Natural killer cell treated with Interleukin-12 subunit alpha and Interleukin-12 subunit beta and Interleukin-15 and Interleukin-18, amount 100 ng/mL, for 72 hours (primary cell): ENCODE measurements around the gene SRPRA. TPM values are rescaled to one million over a fixed set of nuclear protein-coding genes. Genes with fewer than 3 reads are reported as not detected.
"Not testable (repeated sequence)": the region's sequence is repeated elsewhere in the genome, so short reads cannot be mapped to it uniquely, and the experiment has no call there.

Source experiments
- ATAC-seq, 2 donors: fragments of 150-1000 bp; cut with Tn5 transposase in 1 of 2; sonication (Bioruptor Pico), chemical (Tn5 transposase) in 1 of 2; 2 replicates each; pipeline ENCODE4 v1.10.0; 2021
- DNase-seq: peaks from one replicate; pipeline ENCODE4 v3.0.0; 2022; ENCODE audit warnings: low spot score
- H3K27ac Mint-ChIP-seq, 2 donors: 1 replicate in 1 of 2; 2 replicates in 1 of 2; pipeline ENCODE4 v1.8.0; 2022; ENCODE audit warnings: mixed read lengths in 2 of 2, mild to moderate bottlenecking in 1 of 2, moderate library complexity in 1 of 2
- H3K27me3 Mint-ChIP-seq, 2 donors: 1 replicate in 1 of 2; 2 replicates in 1 of 2; pipeline ENCODE4 v1.8.0; 2022; ENCODE audit warnings: mixed read lengths in 2 of 2
- H3K36me3 Mint-ChIP-seq: one replicate; pipeline ENCODE4 v1.8.0; 2022; ENCODE audit warnings: mixed read lengths
- H3K4me1 Mint-ChIP-seq, 2 donors: 1 replicate in 1 of 2; 2 replicates in 1 of 2; pipeline ENCODE4 v1.8.0; 2022; ENCODE audit warnings: low read depth in 2 of 2, mixed read lengths in 2 of 2, mild to moderate bottlenecking in 1 of 2
- H3K4me3 Mint-ChIP-seq: one replicate; pipeline ENCODE4 v1.8.0; 2022; ENCODE audit warnings: mixed read lengths
- H3K9me3 Mint-ChIP-seq: 2 replicates; pipeline ENCODE4 v1.8.0; 2022; ENCODE audit warnings: mixed read lengths
- total RNA-seq, 2 donors: library from RNA; stranded (reverse); gene quantifications; one replicate each; pipeline ENCODE4 v1.2.3, GENCODE V29; 2022

The SRPRA gene, protein sequence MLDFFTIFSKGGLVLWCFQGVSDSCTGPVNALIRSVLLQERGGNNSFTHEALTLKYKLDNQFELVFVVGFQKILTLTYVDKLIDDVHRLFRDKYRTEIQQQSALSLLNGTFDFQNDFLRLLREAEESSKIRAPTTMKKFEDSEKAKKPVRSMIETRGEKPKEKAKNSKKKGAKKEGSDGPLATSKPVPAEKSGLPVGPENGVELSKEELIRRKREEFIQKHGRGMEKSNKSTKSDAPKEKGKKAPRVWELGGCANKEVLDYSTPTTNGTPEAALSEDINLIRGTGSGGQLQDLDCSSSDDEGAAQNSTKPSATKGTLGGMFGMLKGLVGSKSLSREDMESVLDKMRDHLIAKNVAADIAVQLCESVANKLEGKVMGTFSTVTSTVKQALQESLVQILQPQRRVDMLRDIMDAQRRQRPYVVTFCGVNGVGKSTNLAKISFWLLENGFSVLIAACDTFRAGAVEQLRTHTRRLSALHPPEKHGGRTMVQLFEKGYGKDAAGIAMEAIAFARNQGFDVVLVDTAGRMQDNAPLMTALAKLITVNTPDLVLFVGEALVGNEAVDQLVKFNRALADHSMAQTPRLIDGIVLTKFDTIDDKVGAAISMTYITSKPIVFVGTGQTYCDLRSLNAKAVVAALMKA
- total RNA-seq: 100 to 1,000 TPM; 197 to 213 TPM

DNA sequence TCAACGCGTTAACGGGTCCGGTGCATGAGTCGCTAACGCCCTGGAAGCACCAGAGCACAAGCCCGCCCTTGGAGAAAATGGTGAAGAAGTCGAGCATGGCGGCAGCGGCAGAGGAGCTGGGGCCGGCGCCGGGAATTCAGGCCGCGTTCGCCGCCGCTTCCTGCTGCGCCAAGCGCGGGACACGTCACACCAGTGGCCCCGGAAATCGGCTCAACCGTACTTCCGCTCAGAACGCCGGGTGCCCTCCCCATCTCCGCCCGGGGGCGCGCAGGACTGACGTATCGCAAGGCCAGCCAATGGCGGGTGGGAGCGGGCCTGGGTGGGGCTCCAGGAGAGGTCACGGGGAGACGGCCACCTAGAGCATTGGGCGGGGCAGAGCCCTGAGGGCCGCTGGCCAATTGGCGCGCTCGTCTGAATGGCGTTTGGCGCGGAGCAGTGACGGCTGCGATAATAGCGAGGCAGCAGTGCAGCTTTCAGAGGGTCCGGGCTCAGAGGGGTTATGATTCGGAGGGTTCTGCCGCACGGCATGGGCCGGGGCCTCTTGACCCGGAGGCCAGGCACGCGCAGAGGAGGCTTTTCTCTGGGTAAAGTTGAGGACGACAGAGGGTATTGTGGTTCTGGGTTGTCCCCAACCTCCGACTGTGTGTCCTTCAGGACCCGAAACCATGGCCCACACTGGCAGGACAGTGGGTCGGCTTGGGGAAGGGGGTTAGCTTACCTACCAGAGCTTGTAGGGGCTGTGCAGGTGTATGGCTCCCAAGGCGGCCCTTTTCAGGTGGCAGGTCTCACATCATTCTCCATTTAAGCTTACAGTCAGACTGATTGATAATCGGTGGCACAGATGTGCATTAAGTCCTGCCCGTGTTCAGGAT lies at the start of gene SRPRA, which contains the start of gene FOXRED1:
SRPRA (minus strand) TSS at position 188 of the 872 bp plus-strand sequence; CDS start at position 97, 91 bp downstream.
FOXRED1 (plus strand) TSS at position 447 of the 872 bp plus-strand sequence; CDS start at position 500, 53 bp downstream.
- peaks cover 46 to 55% of the 10 kb centered on the region in 2 donors for H3K4me1 Mint-ChIP-seq
- ATAC-seq (peak; percentile 100), DNase-seq (peak; percentile 100)
- H3K27me3 Mint-ChIP-seq: no peaks in the 10 kb centered on the region
- H3K36me3 Mint-ChIP-seq: peaks cover 43% of the 10 kb centered on the region
- peak within 1 kb of the TSS; percentile 98 for H3K4me3 Mint-ChIP-seq
- H3K27ac Mint-ChIP-seq: peak within 1 kb of the TSS; percentile 98
- no peaks in the 10 kb centered on the region for H3K9me3 Mint-ChIP-seq

DNA sequence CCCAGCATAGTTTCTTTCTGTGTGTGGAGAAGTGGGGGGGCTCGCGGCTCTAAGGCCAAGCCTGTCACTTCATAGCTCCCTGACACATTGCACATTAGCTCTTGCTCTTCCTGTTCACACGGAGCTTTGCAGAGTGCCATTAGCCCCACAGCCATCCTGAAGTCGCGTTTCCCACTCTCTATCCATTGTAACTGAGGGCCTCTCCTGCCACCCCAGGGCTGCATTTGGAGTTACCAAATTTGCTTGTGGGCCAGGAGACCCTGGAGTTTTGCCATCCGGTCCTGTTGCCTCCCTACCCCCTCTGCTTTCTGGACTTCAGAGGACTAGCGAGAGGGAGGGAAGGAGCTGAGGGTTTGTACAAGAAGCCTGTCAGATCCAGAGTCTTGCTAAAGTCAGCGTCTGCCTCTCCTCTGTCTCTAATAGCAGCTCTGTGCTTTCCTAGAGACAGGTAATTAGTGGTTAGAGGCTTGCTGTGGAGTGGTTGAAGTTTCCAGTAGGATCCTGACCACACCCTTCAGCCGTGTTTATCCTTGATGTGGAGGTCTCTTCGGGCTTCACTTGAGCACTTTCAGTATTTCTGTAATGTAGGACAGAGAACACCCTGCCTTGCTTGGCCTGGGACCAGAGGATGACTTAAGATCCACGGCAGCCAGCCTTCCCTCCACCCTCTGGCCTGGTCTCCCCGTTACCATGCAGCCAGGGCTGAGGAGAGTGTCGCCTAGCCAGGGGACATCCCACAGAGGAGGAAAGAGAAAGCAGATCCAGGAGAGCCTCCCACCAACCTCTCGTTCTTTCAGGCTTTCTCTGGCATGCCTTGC lies 49.3 kb upstream of the SRPRA start:
- H3K9me3 Mint-ChIP-seq: no peaks in the 10 kb centered on the region
- peaks cover 26% of the 10 kb centered on the region for H3K36me3 Mint-ChIP-seq
- no peaks in the 10 kb centered on the region for H3K27me3 Mint-ChIP-seq
- H3K4me3 Mint-ChIP-seq: peak overlapping the region; percentile 80
- peak; percentile 80 for DNase-seq
- peak overlapping the region; percentile 91 to 94 for H3K27ac Mint-ChIP-seq
- peak; percentile 84 to 91 for ATAC-seq
- H3K4me1 Mint-ChIP-seq: peaks cover 64 to 69% of the 10 kb centered on the region in 2 donors

DNA sequence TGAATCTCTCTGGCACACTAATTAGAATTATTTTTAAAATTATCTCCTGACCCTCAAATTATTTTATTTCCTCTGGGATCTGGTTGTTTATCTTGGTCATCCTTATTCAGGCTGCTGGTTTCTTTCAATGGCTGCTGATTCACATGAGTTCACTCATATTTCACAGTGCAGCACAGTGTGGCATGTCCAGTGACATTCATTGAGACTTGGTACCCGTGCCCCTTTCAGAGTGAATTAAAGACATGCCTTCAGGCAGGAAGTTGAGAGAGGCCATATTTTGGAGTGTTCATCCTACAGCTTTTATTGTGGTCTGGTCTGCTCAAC lies 48.7 kb upstream of the SRPRA start:
- Mint-ChIP-seq H3K27ac (peak overlapping the region; percentile 91 to 94), H3K4me3 (peak overlapping the region; percentile 80), H3K9me3 (no peaks in the 10 kb centered on the region), H3K4me1 (peaks cover 67 to 73% of the 10 kb centered on the region in 2 donors), H3K27me3 (no peaks in the 10 kb centered on the region), H3K36me3 (peaks cover 26% of the 10 kb centered on the region)
- ATAC-seq (no peak), DNase-seq (no peak)

DNA sequence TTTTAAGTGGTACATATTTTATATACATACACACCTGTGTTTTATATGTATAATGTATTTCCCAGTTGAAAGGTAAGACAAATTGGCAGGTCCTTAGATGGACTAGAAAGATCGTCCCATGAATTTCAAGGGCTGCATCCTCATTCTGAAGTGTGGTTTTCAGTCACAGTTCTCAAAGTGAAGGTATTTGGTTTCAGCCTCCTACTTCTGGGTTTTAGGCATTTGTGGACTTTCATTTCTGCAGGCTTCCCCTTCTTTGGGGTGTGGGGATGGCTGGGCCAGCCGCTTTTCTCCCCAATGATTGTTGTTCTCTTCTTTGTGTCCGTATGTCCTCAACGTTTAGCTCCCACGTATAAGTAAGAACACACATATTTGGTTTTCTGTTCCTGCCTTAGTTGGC lies 45.1 kb upstream of the SRPRA start:
- H3K4me3 Mint-ChIP-seq: no peak overlapping the region
- H3K9me3 Mint-ChIP-seq: no peaks in the 10 kb centered on the region
- H3K36me3 Mint-ChIP-seq: peaks cover 23% of the 10 kb centered on the region
- no peaks in the 10 kb centered on the region for H3K27me3 Mint-ChIP-seq
- ATAC-seq (no peak), DNase-seq (no peak)
- peaks cover 60 to 68% of the 10 kb centered on the region in 2 donors for H3K4me1 Mint-ChIP-seq
- H3K27ac Mint-ChIP-seq: peak overlapping the region in 1 of 2 donors; percentile 94

DNA sequence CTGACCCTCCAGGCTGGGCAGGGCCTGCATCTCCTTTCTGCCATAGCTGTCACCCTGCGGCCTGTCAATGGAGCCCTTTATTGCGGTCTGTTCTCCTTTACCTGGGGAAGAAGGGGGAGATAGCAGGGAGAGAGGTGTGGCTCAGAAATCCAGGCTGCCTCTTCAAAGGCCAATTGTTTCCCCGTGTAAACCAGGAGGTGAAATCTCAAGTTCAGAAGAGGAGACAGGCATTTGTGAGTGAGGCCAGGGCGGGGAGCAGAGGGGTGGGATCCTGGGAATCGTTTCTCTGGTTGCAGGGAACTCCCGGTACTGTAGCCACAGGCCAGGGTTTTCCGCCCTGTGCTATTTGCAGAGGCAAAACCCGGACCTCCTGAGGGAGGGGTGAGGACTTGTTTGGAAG lies 44.3 kb upstream of the SRPRA start:
- Mint-ChIP-seq H3K4me1 (peaks cover 51 to 61% of the 10 kb centered on the region in 2 donors), H3K27me3 (no peaks in the 10 kb centered on the region), H3K27ac (peak overlapping the region; percentile 64 to 94), H3K9me3 (no peaks in the 10 kb centered on the region), H3K36me3 (peaks cover 23% of the 10 kb centered on the region), H3K4me3 (no peak overlapping the region)
- DNase-seq (no peak), ATAC-seq (no peak)

DNA sequence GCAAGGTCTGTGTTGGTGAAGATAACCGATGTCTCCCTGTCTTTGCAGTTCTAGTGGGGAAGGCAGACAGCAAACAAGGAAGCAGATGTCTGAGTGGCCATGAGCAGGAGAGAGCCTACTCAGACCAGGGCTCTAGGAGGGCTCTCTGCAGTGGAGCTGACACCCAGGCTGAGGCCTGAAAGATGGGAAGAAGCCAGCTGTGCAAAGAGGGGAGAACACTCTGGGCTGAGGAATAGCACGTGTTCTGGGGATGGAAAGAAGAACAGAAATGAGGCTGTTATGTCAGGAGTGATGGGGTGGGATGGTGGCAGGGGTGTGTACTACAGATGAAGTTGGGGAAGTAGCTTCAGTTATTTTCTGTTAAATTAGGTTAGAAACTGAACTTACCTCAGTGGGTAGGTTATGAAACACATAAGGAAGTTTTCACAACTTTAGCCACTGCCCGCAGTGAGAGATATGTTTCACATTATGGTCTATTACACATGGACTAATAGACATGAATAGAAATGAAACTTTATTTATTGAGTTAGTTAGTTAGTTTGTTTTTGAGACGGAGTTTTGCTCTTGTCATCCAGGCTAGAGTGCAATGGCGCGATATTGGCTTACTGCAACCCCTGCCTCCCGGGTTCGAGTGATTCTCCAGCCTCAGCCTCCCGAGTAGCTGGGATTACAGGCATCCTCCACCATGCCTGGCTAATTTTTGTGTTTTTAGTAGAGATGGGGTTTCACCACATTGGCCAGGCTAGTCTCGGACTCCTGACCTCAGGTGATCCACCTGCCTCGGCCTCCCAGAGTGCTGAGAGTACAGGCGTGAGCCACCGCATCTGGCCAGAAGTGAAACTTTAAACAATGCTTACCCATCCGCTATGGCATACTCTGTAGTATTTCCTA lies 43.0 kb upstream of the SRPRA start:
- no peak for DNase-seq
- Mint-ChIP-seq H3K4me1 (peaks cover 47 to 54% of the 10 kb centered on the region in 2 donors), H3K9me3 (no peaks in the 10 kb centered on the region), H3K4me3 (peak overlapping the region; percentile 53), H3K36me3 (peaks cover 18% of the 10 kb centered on the region), H3K27ac (peak overlapping the region; percentile 60 to 94), H3K27me3 (no peaks in the 10 kb centered on the region)
- ATAC-seq: peak; percentile 73 to 80

DNA sequence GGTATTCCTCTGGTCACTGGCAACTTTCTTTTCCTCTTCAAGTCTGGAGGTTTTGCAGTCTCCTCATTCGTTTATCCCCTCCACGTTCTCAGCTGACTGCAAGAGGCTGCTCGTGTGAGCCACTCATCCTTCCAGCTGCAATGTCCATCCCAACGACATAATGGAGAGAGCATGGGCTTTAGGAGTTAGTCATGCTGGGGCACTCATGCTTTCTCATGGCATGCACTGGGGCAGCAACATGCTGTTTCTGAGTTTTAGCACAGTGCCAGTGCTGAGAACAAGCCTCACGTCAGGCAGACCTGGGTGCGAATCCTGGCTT lies 42.3 kb upstream of the SRPRA start:
- Mint-ChIP-seq H3K4me1 (peaks cover 43 to 48% of the 10 kb centered on the region in 2 donors), H3K27ac (peak overlapping the region; percentile 60 to 94), H3K27me3 (no peaks in the 10 kb centered on the region), H3K36me3 (peaks cover 13% of the 10 kb centered on the region), H3K4me3 (peak overlapping the region; percentile 53), H3K9me3 (no peaks in the 10 kb centered on the region)
- ATAC-seq: peak in 1 of 2 donors; percentile 30
- DNase-seq: no peak

DNA sequence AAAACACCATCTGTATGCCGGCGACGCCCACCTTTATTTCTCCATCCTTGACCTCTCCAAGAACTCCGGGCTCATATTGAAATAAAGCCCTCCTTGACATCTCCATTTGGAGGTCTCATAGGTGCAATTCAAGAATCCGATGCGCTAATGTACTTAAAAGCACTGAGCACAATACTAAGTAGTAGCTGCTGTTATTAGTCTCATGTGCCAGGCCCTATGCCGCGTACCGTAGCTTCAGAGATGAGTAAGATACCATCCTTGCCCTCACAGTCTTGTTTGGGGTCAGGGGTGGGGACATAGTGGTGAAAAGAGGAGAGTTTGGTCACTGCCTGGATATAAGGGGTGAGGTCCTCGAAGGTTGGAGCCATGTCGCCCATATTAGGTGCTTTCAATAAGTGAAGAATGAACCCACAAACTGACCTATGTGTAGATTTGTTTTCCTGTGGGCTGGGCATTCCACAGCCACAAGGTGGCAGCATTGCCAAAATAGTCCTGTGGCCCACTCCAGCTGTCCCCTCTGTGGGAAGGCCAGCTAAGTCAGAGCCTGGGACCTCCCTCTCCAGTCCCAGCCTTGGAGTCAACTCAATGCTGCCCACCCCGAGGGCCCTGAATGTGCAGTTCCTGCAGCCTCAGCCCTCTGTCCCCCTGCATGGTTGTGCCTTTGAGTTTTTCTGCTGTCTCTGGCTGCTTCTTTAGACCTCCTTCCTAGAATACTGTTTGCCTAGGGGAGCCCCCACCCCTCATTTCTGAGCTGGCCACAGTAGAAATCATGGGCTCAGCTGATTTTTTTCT lies 41.7 kb upstream of the SRPRA start:
- peak overlapping the region; percentile 53 for H3K4me3 Mint-ChIP-seq
- H3K27me3 Mint-ChIP-seq: no peaks in the 10 kb centered on the region
- DNase-seq (peak; percentile 80), ATAC-seq (peak; percentile 79 to 85)
- peaks cover 46 to 53% of the 10 kb centered on the region in 2 donors for H3K4me1 Mint-ChIP-seq
- H3K36me3 Mint-ChIP-seq: peaks cover 17% of the 10 kb centered on the region
- no peaks in the 10 kb centered on the region for H3K9me3 Mint-ChIP-seq
- H3K27ac Mint-ChIP-seq: peak overlapping the region; percentile 60 to 94

DNA sequence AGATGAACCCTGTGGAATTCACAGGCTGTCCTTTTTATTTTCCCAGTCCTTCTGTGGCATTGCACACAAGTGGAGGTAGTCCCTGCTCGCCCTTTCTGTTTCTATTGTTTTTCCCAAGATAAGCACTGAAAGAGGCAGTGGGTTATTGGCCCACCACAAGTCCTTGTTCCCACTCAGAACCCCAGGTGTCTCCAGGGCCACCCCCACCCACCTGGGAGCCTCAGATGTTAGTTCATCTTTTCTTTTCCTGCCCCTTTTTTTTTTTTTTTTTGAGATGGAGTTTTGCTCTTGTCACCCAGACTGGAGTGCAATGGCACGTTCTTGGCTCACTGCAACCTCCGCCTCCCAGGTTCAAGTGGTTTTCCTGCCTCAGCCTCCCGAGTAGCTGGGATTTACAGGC lies 40.1 kb upstream of the SRPRA start:
- not testable (repeated sequence) for H3K27me3 Mint-ChIP-seq, H3K9me3 Mint-ChIP-seq, DNase-seq, ATAC-seq, H3K4me3 Mint-ChIP-seq, H3K27ac Mint-ChIP-seq
- Mint-ChIP-seq H3K36me3 (peaks cover 12% of the 10 kb centered on the region), H3K4me1 (peaks cover 51 to 56% of the 10 kb centered on the region in 2 donors)

DNA sequence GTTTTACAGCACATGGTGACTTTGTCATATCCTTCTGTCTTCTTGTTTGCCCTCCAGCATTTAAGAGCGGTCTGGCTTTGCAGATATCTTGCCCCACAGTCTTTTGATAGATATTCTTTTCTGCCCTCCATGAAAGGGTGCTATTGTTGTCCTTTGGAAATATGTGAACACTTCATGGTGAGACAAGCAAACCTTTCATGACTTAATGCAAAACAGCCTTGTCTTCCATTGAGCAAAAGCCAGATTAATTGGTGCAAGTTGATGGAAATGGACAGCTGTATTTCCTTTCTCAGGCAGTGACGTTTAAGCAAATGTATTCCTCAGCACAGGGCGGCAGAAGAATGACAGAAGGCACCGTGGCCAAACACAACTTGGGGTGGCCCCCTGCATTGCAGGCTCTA lies 39.6 kb upstream of the SRPRA start:
- DNase-seq (no peak), ATAC-seq (no peak)
- Mint-ChIP-seq H3K4me3 (no peak overlapping the region), H3K4me1 (peaks cover 48 to 54% of the 10 kb centered on the region in 2 donors), H3K36me3 (peaks cover 12% of the 10 kb centered on the region), H3K27me3 (no peaks in the 10 kb centered on the region), H3K9me3 (no peaks in the 10 kb centered on the region), H3K27ac (peak overlapping the region; percentile 16 to 32)

DNA sequence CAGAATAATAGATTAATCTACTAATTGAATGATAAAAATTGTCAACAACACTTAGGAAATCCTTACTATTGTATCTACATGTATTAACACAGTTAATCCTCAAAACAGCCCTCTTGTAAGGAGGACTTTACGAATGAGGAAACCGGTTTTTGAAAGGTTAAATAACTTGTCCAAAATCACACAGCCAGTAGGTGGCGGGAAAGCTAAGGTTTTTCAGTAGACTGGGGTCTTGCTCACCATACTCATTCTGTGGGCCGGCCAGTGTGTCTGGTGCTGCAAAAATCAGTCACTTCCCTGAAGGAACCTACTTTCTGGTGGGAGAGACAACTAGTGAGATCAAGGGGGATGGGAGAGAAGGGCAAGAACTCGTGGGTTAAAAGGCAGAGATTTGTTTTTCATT lies 39.0 kb upstream of the SRPRA start:
- no peak for DNase-seq
- Mint-ChIP-seq H3K27ac (peak overlapping the region; percentile 16 to 32), H3K9me3 (no peaks in the 10 kb centered on the region), H3K27me3 (no peaks in the 10 kb centered on the region), H3K4me3 (no peak overlapping the region), H3K36me3 (peaks cover 12% of the 10 kb centered on the region), H3K4me1 (peaks cover 43 to 53% of the 10 kb centered on the region in 2 donors)
- ATAC-seq: no peak
